Ishikawa (cell line): ENCODE measurements around the gene TBC1D21.

Experiments
- CEBPB ChIP-seq: IDR thresholded peaks from 2 replicates; pipeline ENCODE4 v1.6.1; 2012
- CREB1 ChIP-seq: IDR thresholded peaks from 2 replicates; pipeline ENCODE4 v1.6.1; 2012; ENCODE audit warnings: low read depth
- EGR1 ChIP-seq: IDR thresholded peaks from 2 replicates; pipeline ENCODE4 v1.6.1; 2012
- EP300 ChIP-seq: IDR thresholded peaks from 2 replicates; pipeline ENCODE4 v1.6.1; 2012; ENCODE audit warnings: borderline replicate concordance
- FOXM1 ChIP-seq: IDR thresholded peaks from 2 replicates; pipeline ENCODE4 v1.6.1; 2012; ENCODE audit warnings: low read depth, borderline replicate concordance
- NFIC ChIP-seq: IDR thresholded peaks from 2 replicates; pipeline ENCODE4 v1.6.1; 2012
- RAD21 ChIP-seq: IDR thresholded peaks from 2 replicates; pipeline ENCODE4 v1.6.1; 2012; ENCODE audit warnings: low read depth
- TAF1 ChIP-seq: IDR thresholded peaks from 2 replicates; pipeline ENCODE4 v1.6.1; 2012; ENCODE audit warnings: low read depth, mild to moderate bottlenecking
- TCF12 ChIP-seq: IDR thresholded peaks from 2 replicates; pipeline ENCODE4 v1.6.1; 2012; ENCODE audit warnings: low read depth
- TEAD4 ChIP-seq: IDR thresholded peaks from 2 replicates; pipeline ENCODE4 v1.6.1; 2012
- YY1 ChIP-seq: IDR thresholded peaks from 2 replicates; pipeline ENCODE4 v1.6.1; 2012; ENCODE audit warnings: low read depth
- ZBTB7A ChIP-seq: IDR thresholded peaks from 2 replicates; pipeline ENCODE4 v1.6.1; 2012; ENCODE audit warnings: low read depth
- TF ChIP-seq, protein P1 (sequence below): IDR thresholded peaks from 2 replicates; pipeline ENCODE4 v1.6.1; 2012
- TF ChIP-seq, protein P2 (sequence below): IDR thresholded peaks from 2 replicates; pipeline ENCODE4 v1.6.1; 2012
- TF ChIP-seq, protein P3 (sequence below): IDR thresholded peaks from 2 replicates; pipeline ENCODE4 v1.6.1; 2012; ENCODE audit warnings: low read depth, mild to moderate bottlenecking

Gene TBC1D21

DNA sequence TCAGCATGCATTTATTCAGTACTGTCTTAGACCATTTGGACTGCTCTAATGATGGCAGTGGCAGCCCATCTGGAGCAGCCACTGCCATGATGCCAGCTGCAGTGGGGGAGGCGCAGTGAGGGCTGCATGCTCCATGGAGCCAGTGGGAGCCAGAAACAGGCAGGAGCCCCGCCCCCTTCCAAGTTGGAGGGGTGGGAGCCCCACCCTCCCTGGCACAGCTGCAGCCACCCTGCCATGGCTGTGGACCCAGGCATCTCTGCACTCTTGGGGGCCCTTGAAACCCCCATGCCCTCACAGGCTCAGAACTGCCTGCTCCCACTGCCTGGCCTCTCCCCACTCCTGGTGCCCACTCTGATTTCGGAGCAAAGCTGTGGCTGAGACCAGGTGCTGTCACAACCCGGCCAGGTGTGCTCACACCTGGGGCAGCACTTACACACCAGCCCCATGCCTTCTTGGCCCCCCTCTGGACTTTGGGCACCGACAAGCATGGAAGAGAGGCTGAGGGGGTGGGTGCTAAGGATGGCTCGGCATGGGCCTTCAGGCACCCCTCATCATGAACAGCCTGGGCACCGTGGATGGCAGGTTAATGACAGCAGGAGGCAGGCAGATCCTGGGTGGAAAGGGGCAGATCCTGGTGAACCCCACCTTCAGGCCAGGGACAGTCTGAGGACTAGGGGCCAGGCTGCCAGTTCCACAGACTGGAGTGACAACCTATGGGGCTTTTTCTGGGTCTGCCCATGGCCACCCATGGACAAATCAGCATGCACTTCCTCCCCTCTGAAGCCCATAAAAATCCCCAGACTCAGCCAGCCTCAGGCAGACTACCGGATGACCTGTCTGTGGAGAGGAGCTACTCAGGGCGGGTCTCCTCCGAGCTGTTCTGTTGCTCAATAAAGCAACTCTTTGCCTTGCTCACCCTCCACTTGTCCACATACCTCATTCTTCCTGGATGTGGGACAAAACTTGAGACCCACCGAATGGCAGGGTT is 18.3 kb downstream of the TBC1D21 start:
- TF ChIP-seq YY1 = no peak
- TF ChIP-seq NFIC = no peak
- TF ChIP-seq CREB1 = no peak
- TF ChIP-seq TCF12 = no peak
- TF ChIP-seq TAF1 = no peak
- TF ChIP-seq, protein P1, sequence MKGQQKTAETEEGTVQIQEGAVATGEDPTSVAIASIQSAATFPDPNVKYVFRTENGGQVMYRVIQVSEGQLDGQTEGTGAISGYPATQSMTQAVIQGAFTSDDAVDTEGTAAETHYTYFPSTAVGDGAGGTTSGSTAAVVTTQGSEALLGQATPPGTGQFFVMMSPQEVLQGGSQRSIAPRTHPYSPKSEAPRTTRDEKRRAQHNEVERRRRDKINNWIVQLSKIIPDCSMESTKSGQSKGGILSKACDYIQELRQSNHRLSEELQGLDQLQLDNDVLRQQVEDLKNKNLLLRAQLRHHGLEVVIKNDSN = no peak
- TF ChIP-seq, protein P2, sequence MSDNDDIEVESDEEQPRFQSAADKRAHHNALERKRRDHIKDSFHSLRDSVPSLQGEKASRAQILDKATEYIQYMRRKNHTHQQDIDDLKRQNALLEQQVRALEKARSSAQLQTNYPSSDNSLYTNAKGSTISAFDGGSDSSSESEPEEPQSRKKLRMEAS = no peak
- TF ChIP-seq EP300 = no peak
- TF ChIP-seq CEBPB = no peak
- TF ChIP-seq FOXM1 = no peak
- no peak for TF ChIP-seq EGR1
- TF ChIP-seq ZBTB7A = no peak
- TF ChIP-seq, protein P3, sequence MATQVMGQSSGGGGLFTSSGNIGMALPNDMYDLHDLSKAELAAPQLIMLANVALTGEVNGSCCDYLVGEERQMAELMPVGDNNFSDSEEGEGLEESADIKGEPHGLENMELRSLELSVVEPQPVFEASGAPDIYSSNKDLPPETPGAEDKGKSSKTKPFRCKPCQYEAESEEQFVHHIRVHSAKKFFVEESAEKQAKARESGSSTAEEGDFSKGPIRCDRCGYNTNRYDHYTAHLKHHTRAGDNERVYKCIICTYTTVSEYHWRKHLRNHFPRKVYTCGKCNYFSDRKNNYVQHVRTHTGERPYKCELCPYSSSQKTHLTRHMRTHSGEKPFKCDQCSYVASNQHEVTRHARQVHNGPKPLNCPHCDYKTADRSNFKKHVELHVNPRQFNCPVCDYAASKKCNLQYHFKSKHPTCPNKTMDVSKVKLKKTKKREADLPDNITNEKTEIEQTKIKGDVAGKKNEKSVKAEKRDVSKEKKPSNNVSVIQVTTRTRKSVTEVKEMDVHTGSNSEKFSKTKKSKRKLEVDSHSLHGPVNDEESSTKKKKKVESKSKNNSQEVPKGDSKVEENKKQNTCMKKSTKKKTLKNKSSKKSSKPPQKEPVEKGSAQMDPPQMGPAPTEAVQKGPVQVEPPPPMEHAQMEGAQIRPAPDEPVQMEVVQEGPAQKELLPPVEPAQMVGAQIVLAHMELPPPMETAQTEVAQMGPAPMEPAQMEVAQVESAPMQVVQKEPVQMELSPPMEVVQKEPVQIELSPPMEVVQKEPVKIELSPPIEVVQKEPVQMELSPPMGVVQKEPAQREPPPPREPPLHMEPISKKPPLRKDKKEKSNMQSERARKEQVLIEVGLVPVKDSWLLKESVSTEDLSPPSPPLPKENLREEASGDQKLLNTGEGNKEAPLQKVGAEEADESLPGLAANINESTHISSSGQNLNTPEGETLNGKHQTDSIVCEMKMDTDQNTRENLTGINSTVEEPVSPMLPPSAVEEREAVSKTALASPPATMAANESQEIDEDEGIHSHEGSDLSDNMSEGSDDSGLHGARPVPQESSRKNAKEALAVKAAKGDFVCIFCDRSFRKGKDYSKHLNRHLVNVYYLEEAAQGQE = no peak
- no peak for TF ChIP-seq TEAD4
- no peak for TF ChIP-seq RAD21

DNA sequence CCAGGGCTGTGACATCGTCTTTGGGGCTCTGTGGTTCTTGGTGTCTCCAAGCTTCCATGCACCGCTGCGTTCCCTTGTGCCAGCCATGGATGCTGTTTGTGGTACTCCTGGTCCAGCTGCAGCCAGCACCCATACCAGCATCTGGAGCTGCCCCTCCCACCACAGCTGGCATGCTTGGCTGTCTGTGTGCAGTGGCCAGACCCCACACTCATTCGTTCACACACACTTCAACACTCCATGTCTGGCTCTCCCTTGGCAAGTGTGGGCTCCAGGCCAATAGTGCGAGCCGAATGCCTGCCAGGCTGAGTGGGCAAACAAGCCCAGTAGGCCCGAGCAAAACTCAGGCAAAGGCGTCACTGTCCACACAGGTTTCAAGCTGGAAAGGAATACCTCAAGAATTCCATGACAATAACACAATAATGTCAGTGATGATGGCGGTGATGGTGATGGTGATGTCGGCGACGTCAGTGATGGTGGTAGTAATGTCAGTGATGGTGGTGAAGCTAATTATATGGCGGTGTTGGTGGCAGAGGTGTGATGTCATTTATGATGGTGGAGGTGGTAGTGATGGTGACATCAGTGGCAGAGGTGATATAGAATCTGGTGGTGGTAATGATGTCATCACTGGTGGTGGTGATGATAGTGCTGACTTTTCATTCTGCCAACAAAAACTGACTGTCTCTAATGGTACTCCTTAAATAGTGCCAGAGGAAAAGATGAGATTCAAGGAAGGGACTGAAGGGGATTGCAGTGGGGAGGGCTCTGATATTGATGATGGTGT is 19.3 kb downstream of the TBC1D21 start:
- TF ChIP-seq YY1 (no peak), ZBTB7A (no peak), CREB1 (no peak), EGR1 (no peak), TCF12 (no peak), RAD21 (no peak), TEAD4 (no peak), NFIC (no peak), EP300 (no peak)
- TF ChIP-seq, protein P3 = no peak

DNA sequence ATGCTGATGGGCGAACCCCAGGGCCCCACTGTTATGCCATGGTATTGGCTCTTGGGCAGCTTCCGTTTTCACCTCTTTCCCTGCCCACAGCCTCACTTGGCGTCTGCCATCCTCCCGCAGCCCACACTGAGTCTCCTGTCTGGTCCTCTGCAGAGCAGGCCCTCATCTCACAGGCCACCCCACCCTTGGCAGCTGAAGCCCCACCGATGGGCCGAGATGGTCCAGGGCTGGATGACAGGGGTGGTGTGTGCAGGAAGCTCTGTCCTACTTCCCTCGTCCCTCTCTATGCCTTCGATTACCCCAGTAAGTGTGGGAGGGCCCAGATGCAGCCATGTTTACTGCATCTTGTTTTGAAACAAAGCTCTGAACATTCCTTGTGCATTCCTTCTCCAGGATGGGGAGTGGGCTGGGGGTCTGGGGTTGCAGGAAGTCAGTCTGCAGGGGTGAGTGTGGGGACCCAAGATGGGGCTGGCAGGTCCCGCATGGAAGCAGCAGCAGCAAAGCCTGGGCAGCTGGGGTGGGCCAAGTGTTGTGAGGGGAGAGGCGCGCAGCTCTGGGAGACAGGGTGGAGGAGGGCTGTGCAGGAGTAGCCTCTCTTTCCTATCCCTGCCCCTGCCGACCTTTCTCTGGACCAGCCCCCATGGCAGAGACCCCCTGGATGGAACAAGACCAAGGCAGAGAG is 20.9 kb downstream of the TBC1D21 start:
- TF ChIP-seq NFIC (no peak), CREB1 (no peak), EP300 (no peak), TEAD4 (no peak), YY1 (no peak)
- TF ChIP-seq, protein P2 = no peak
- TF ChIP-seq, protein P1 = no peak

DNA sequence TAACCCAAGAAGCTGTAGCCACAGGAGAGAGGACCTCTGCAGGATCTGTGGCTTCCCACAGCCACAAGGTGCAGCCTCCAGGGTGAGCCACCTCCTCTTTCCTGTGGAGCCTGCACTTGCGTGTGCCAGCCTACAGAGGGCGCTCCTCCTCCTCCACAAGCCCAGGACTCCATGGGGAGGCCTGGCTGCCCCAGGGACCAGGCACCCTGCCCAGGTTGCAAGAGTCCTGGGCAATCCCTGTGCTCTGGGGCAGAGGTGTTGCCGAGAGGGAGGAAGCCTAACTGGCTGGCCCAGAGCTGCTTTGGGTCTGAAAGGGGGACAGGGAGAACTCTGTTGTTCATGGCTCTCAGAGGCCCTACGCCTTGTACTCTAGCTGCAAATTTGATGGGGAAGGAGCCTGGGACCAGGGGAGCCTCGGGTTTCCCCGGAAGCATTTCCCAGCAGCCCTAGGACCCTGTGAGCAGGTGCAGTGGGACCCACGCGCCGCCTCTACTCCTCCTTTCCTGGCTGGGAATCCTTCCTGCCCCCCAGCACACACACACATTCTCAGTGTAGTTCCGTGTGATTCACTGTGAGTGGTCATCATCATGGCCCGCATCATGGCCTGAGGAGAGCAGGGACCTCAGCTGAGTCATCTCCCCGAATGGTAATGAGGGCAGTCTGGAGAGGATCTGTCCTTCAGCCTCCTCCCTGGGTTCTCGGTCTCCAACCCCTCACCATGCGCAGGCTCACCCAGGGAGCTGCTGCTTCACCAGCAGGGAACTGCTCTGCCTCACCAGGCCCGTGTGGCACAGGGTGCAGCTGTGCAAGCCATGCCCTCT is 24.3 kb downstream of the TBC1D21 start:
- TF ChIP-seq YY1 = 0 out of 2 replicates have a peak, but pooled peaks have one; percentile 34
- TF ChIP-seq, protein P2 = no peak
- no peak for TF ChIP-seq EP300
- no peak for TF ChIP-seq NFIC
- no peak for TF ChIP-seq FOXM1
- TF ChIP-seq TCF12 = no peak
- no peak for TF ChIP-seq CEBPB
- TF ChIP-seq RAD21 = peak; percentile 92
- no peak for TF ChIP-seq CREB1
- TF ChIP-seq, protein P1 = no peak
- TF ChIP-seq, protein P3 = no peak
